Osteoblast (primary cell): ENCODE data around the gene UTP14A. TPM values are rescaled to one million over a fixed set of nuclear protein-coding genes. Genes with fewer than 3 reads are reported as not detected.

Experiments used
- DNase-seq: peaks from one replicate; pipeline ENCODE4 v3.0.0; 2011; ENCODE audit warnings: low spot score, mixed read lengths; ENCODE audit not compliant: insufficient read length; ENCODE audit errors: missing footprints
- H2AFZ ChIP-seq: 2 replicates; pipeline ENCODE4 v1.6.0; 2011; ENCODE audit warnings: mild to moderate bottlenecking, low read length
- H3K27ac ChIP-seq: 2 replicates; pipeline ENCODE4 v1.5.1; 2011; ENCODE audit warnings: mild to moderate bottlenecking, low read depth, low read length, moderate library complexity
- H3K27me3 ChIP-seq: 2 replicates; pipeline ENCODE4 v1.6.0; 2012; ENCODE audit warnings: mild to moderate bottlenecking, control low read depth, inconsistent platforms, low read length, moderate library complexity; ENCODE audit not compliant: insufficient read depth
- H3K36me3 ChIP-seq: 2 replicates; pipeline ENCODE4 v1.5.1; 2011; ENCODE audit warnings: mild to moderate bottlenecking, low read length, control low read depth, moderate library complexity; ENCODE audit not compliant: insufficient read depth
- H3K4me1 ChIP-seq: 2 replicates; pipeline ENCODE4 v1.5.1; 2011; ENCODE audit warnings: mild to moderate bottlenecking, low read length, control low read depth, moderate library complexity; ENCODE audit not compliant: insufficient read depth
- H3K4me2 ChIP-seq: 2 replicates; pipeline ENCODE4 v1.6.0; 2011; ENCODE audit warnings: mild to moderate bottlenecking, low read length; ENCODE audit not compliant: insufficient read depth
- H3K4me3 ChIP-seq: fragments of 200-600 bp; sonication (generic); 3 replicates; pipeline ENCODE4 v1.5.1; 2012; ENCODE audit warnings: mild to moderate bottlenecking, low read length, inconsistent platforms; ENCODE audit not compliant: insufficient read depth
- H3K79me2 ChIP-seq: 2 replicates; pipeline ENCODE4 v1.6.0; 2012; ENCODE audit warnings: mild to moderate bottlenecking, low read length, control low read depth, inconsistent platforms; ENCODE audit not compliant: insufficient read depth
- H3K9me3 ChIP-seq: 2 replicates; pipeline ENCODE4 v1.5.1; 2011; ENCODE audit warnings: low read depth, low read length, control low read depth
- H4K20me1 ChIP-seq: 2 replicates; pipeline ENCODE4 v1.6.0; 2012; ENCODE audit warnings: mild to moderate bottlenecking, low read length, control low read depth; ENCODE audit not compliant: insufficient read depth
- total RNA-seq: library from RNA; depleted of rRNA; stranded (reverse); fragments of >200 nt; gene quantifications from 2 replicates; pipeline ENCODE4 v1.2.3, GENCODE V29; 2012
- TF ChIP-seq, protein P1 (sequence below): IDR thresholded peaks from 2 replicates; pipeline ENCODE4 v1.5.1; 2011; ENCODE audit warnings: mild to moderate bottlenecking, low read depth, low read length, moderate library complexity; ENCODE audit errors: extremely low read depth

Gene UTP14A
- total RNA-seq, 1 donor, result 19.9 TPM

- H3K79me2 ChIP-seq, result no peaks in the 10 kb centered on the region
- H3K27me3 ChIP-seq, result no peaks in the 10 kb centered on the region
- no peak overlapping the region for H3K4me3 ChIP-seq
- H3K4me1 ChIP-seq, result peaks cover 3% of the 10 kb centered on the region
- TF ChIP-seq, protein P1, sequence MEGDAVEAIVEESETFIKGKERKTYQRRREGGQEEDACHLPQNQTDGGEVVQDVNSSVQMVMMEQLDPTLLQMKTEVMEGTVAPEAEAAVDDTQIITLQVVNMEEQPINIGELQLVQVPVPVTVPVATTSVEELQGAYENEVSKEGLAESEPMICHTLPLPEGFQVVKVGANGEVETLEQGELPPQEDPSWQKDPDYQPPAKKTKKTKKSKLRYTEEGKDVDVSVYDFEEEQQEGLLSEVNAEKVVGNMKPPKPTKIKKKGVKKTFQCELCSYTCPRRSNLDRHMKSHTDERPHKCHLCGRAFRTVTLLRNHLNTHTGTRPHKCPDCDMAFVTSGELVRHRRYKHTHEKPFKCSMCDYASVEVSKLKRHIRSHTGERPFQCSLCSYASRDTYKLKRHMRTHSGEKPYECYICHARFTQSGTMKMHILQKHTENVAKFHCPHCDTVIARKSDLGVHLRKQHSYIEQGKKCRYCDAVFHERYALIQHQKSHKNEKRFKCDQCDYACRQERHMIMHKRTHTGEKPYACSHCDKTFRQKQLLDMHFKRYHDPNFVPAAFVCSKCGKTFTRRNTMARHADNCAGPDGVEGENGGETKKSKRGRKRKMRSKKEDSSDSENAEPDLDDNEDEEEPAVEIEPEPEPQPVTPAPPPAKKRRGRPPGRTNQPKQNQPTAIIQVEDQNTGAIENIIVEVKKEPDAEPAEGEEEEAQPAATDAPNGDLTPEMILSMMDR, result no peak
- H2AFZ ChIP-seq, result no peak overlapping the region
- H3K9me3 ChIP-seq, result no peaks in the 10 kb centered on the region
- H3K4me2 ChIP-seq, result no peak overlapping the region
- DNase-seq, result peak; percentile 52
- H4K20me1 ChIP-seq, result no peaks in the 10 kb centered on the region
- H3K27ac ChIP-seq, result no peak overlapping the region
- no peaks in the 10 kb centered on the region for H3K36me3 ChIP-seq
Measured at GRCh38 chrX:129958083-129958465, 52.1 kb downstream of the UTP14A start.

- Histone ChIP-seq H3K4me2 (no peak overlapping the region), H3K4me3 (no peak overlapping the region), H3K36me3 (no peaks in the 10 kb centered on the region), H4K20me1 (no peaks in the 10 kb centered on the region), H3K79me2 (no peaks in the 10 kb centered on the region), H3K27ac (no peak overlapping the region), H3K4me1 (peaks cover 3% of the 10 kb centered on the region), H3K9me3 (no peaks in the 10 kb centered on the region), H2AFZ (peak overlapping the region; percentile 47), H3K27me3 (no peaks in the 10 kb centered on the region)
- TF ChIP-seq, protein P1, result no peak
- DNase-seq, result no peak
Measured at GRCh38 chrX:129958814-129959492, 53.0 kb downstream of the UTP14A start.

GRCh38 chrX:129959493-129959832, 53.5 kb downstream of the UTP14A start:
- H3K27ac ChIP-seq, result no peak overlapping the region
- no peak overlapping the region for H3K4me2 ChIP-seq
- no peaks in the 10 kb centered on the region for H3K79me2 ChIP-seq

More at GRCh38 chrX:129959493-129959832, 53.5 kb downstream of the UTP14A start:
- peak overlapping the region; percentile 47 for H2AFZ ChIP-seq
- no peaks in the 10 kb centered on the region for H3K36me3 ChIP-seq
- no peaks in the 10 kb centered on the region for H3K27me3 ChIP-seq
- H3K4me1 ChIP-seq, result peaks cover 3% of the 10 kb centered on the region
- DNase-seq, result peak; percentile 71
- H3K9me3 ChIP-seq, result no peaks in the 10 kb centered on the region
- H4K20me1 ChIP-seq, result no peaks in the 10 kb centered on the region
- TF ChIP-seq, protein P1, result no peak
- no peak overlapping the region for H3K4me3 ChIP-seq
